Activated CD8-positive, alpha-beta memory T cell treated with anti-CD3 and anti-CD28 coated beads, Interleukin-2, amount 50 U/mL, for 4 hours (primary cell): ENCODE data around the gene SAXO2.
"Not testable (repeated sequence)": the region's sequence is repeated elsewhere in the genome, so short reads cannot be mapped to it uniquely, and the experiment has no call there.

Experiments
- DNase-seq: peaks from one replicate; pipeline ENCODE4 v3.0.0-alpha.2; 2020

SAXO2 gene, protein sequence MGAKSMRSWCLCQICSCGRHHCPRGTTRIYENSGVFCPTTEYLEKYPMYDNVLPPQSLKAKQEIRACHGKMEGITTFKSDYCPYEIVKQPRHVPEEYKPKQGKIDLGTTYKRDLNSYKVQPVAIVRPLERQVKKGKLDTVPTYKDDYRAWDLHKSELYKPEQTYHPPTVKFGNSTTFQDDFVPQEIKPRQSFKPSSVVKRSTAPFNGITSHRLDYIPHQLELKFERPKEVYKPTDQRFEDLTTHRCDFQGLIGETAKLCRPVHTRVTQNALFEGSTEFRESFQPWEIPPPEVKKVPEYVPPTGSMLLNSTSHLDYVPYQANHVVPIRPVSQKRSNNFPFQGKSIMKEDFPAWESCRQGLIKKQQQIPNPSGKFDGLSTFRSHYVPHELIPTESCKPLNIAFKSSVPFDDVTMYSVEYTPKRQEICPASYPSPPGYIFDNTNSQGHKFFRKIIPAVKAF

GRCh38 chr15:82262422-82263026 is at the start of gene SAXO2, which contains the start of gene EFL1:
SAXO2 (plus strand) TSS chr15:82262818; CDS start chr15:82262880, 62 bp downstream.
EFL1 (minus strand) TSS chr15:82262734; CDS start chr15:82261778, 956 bp downstream.
- peak; percentile 87 for DNase-seq

DNA sequence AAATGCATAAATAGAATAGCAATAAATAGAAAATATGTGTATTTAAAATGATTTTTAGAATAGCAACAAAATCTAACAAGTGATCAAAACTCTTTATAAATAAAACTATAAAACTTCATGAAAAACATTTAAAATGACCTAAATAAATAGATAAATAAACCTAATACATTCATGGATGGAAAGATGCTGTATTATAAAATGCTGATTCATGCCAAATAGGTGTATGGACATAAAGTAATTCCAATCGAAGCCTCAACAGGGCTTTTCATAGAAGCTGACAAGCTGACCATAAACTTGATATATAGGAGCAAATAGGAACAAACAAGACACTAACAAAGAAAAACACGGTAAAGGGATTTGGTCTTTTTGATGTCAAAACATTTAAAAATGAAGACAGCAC is 46.5 kb upstream of the SAXO2 start:
- not testable (repeated sequence) for DNase-seq

- DNase-seq, result peak; percentile 25
These were observed 41.1 kb upstream of the SAXO2 start for GRCh38 chr15:82221535-82221934.

- no peak for DNase-seq
These were observed 33.9 kb upstream of the SAXO2 start for GRCh38 chr15:82228750-82229149.

GRCh38 chr15:82231233-82231632 is 31.4 kb upstream of the SAXO2 start:
- no peak for DNase-seq

- DNase-seq, result no peak
These were observed 30.8 kb upstream of the SAXO2 start for GRCh38 chr15:82231842-82232241.

- not testable (repeated sequence) for DNase-seq
These were observed 24.6 kb upstream of the SAXO2 start for GRCh38 chr15:82237944-82238534.

- no peak for DNase-seq
These were observed 22.8 kb upstream of the SAXO2 start for GRCh38 chr15:82239685-82240391.

- not testable (repeated sequence) for DNase-seq
These were observed 20.6 kb upstream of the SAXO2 start for GRCh38 chr15:82241836-82242499.

DNA sequence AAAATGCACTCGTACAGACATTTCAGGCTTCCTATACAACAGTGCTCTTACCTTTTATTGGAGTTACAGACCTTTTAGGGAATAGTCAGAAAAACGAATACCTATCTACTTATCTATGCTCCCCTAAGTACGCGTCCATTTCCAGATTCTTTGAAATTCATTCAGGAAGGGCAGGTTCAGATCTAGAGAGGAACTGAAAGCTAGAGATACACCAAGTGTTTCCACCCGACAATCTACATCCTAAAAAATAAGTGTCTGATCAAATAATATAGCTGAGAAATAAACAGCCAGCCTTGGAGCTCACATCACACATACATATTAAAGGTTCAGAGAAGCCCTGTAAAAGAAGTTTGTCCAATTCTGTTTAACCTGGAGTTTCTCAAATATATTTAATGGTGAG is 19.0 kb upstream of the SAXO2 start:
- not testable (repeated sequence) for DNase-seq

GRCh38 chr15:82245956-82246355 is 16.7 kb upstream of the SAXO2 start:
- not testable (repeated sequence) for DNase-seq

GRCh38 chr15:82248261-82248660 is 14.4 kb upstream of the SAXO2 start:
- not testable (repeated sequence) for DNase-seq

GRCh38 chr15:82261566-82262421 is 824 bp upstream of the SAXO2 start:
- DNase-seq, result peak; percentile 20

GRCh38 chr15:82263350-82263749 is 732 bp downstream of the SAXO2 start:
- DNase-seq, result no peak

- DNase-seq, result not testable (repeated sequence)
These were observed 4.5 kb downstream of the SAXO2 start for GRCh38 chr15:82267137-82267536.

GRCh38 chr15:82268454-82268853 is 5.8 kb downstream of the SAXO2 start:
- not testable (repeated sequence) for DNase-seq

GRCh38 chr15:82272154-82272553 is 9.5 kb downstream of the SAXO2 start:
- DNase-seq, result no peak

- DNase-seq, result no peak
These were observed 12.8 kb downstream of the SAXO2 start for GRCh38 chr15:82275410-82275809.

- not testable (repeated sequence) for DNase-seq
These were observed 18.7 kb downstream of the SAXO2 start for GRCh38 chr15:82281276-82281675.

- DNase-seq, result not testable (repeated sequence)
These were observed 19.8 kb downstream of the SAXO2 start for GRCh38 chr15:82282386-82282785.

DNA sequence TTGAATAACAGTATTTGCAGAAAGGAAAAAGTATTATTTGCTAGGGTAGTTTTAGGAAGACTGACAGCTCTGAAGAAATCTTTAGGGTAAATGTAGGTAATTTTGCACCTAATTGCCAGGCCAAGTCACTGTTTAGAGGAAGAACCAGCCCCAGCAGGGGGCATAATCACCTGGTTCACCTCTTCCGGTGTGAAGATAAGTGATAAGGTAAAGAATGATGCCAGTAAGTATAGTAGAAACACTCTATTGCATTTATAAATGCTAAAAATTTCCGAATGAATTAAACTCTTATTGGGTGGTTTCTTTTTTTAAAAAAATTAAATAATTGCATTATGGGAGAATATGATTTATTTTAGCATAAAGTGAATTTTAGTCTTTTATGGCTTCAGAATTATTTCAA is 21.8 kb downstream of the SAXO2 start:
- not testable (repeated sequence) for DNase-seq
